Neural crest cell (in vitro differentiated cells): ENCODE data around the gene NPAT. TPM values are rescaled to one million over a fixed set of nuclear protein-coding genes. Genes with fewer than 3 reads are reported as not detected.
A peak's percentile ranks its signal among the peaks of the same experiment; 100 is the strongest.

Experiments used
- DNase-seq: peaks from one replicate; pipeline ENCODE4 v3.0.0; 2021; ENCODE audit warnings: low read depth, mixed read lengths, low spot score
- H3K27ac Mint-ChIP-seq: one replicate; pipeline ENCODE4 v1.8.0; 2021; ENCODE audit warnings: mild to moderate bottlenecking, mixed read lengths; ENCODE audit not compliant: unreplicated experiment
- H3K27me3 Mint-ChIP-seq: 2 replicates; pipeline ENCODE4 v1.8.0; 2021; ENCODE audit warnings: low read depth, mild to moderate bottlenecking, mixed read lengths
- H3K36me3 Mint-ChIP-seq: 2 replicates; pipeline ENCODE4 v1.8.0; 2021; ENCODE audit warnings: low read depth, mild to moderate bottlenecking, mixed read lengths
- H3K4me1 Mint-ChIP-seq: 2 replicates; pipeline ENCODE4 v1.8.0; 2021; ENCODE audit warnings: mixed read lengths
- H3K4me3 Mint-ChIP-seq: one replicate; pipeline ENCODE4 v1.8.0; 2021; ENCODE audit warnings: mild to moderate bottlenecking, mixed read lengths
- H3K9me3 Mint-ChIP-seq: 2 replicates; pipeline ENCODE4 v1.8.0; 2021; ENCODE audit warnings: mixed read lengths
- long read RNA-seq: library from polyadenylated mRNA; unstranded; transcript quantifications from one replicate; pipeline ENCODE4 v2.0.0, GENCODE V29; 2020
- total RNA-seq: library from RNA; stranded (reverse); gene quantifications from 2 replicates; pipeline ENCODE4 v1.2.1, GENCODE V29; 2021
- TF ChIP-seq, protein P1 (sequence below): fragments of 200-600 bp; sonication (generic); conservative IDR thresholded peaks from 2 replicates; pipeline ENCODE4 v1.5.0; 2021; ENCODE audit warnings: antibody characterized with exemption, mild to moderate bottlenecking

Gene NPAT
- 14.5 and 17.1 TPM in 2 replicates for total RNA-seq
- long read RNA-seq, partial matches to known transcripts, result 12 of 12 reads
- long read RNA-seq, other reads (novel, unspliced or antisense), result 0 of 12 reads

DNA sequence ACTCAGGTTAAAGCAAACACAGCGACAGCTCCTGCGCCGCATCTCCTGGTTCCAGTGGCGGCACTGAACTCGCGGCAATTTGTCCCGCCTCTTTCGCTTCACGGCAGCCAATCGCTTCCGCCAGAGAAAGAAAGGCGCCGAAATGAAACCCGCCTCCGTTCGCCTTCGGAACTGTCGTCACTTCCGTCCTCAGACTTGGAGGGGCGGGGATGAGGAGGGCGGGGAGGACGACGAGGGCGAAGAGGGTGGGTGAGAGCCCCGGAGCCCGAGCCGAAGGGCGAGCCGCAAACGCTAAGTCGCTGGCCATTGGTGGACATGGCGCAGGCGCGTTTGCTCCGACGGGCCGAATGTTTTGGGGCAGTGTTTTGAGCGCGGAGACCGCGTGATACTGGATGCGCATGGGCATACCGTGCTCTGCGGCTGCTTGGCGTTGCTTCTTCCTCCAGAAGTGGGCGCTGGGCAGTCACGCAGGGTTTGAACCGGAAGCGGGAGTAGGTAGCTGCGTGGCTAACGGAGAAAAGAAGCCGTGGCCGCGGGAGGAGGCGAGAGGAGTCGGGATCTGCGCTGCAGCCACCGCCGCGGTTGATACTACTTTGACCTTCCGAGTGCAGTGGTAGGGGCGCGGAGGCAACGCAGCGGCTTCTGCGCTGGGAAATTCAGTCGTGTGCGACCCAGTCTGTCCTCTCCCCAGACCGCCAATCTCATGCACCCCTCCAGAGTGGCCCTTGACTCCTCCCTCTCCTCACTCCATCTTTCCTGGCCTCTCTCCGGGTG, at the start of gene NPAT, which contains the start of gene ATM:
TSS of gene NPAT (minus strand) at position 65 of the 774 bp plus-strand sequence. CDS start 102 bp downstream, outside the sequence.
TSS of gene ATM (plus strand) at position 494 of the 774 bp plus-strand sequence. CDS start 4,558 bp downstream, outside the sequence.
- TF ChIP-seq, protein P1, sequence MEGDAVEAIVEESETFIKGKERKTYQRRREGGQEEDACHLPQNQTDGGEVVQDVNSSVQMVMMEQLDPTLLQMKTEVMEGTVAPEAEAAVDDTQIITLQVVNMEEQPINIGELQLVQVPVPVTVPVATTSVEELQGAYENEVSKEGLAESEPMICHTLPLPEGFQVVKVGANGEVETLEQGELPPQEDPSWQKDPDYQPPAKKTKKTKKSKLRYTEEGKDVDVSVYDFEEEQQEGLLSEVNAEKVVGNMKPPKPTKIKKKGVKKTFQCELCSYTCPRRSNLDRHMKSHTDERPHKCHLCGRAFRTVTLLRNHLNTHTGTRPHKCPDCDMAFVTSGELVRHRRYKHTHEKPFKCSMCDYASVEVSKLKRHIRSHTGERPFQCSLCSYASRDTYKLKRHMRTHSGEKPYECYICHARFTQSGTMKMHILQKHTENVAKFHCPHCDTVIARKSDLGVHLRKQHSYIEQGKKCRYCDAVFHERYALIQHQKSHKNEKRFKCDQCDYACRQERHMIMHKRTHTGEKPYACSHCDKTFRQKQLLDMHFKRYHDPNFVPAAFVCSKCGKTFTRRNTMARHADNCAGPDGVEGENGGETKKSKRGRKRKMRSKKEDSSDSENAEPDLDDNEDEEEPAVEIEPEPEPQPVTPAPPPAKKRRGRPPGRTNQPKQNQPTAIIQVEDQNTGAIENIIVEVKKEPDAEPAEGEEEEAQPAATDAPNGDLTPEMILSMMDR, result peak; percentile 70
- H3K4me1 Mint-ChIP-seq, result peaks cover 26% of the 10 kb centered on the region
- peak within 1 kb of the TSS; percentile 100 for H3K27ac Mint-ChIP-seq
- H3K27me3 Mint-ChIP-seq, result no peaks in the 10 kb centered on the region
- no peaks in the 10 kb centered on the region for H3K36me3 Mint-ChIP-seq
- H3K9me3 Mint-ChIP-seq, result no peaks in the 10 kb centered on the region
- DNase-seq, result peak; percentile 95
- no peak within 1 kb of the TSS for H3K4me3 Mint-ChIP-seq

DNA sequence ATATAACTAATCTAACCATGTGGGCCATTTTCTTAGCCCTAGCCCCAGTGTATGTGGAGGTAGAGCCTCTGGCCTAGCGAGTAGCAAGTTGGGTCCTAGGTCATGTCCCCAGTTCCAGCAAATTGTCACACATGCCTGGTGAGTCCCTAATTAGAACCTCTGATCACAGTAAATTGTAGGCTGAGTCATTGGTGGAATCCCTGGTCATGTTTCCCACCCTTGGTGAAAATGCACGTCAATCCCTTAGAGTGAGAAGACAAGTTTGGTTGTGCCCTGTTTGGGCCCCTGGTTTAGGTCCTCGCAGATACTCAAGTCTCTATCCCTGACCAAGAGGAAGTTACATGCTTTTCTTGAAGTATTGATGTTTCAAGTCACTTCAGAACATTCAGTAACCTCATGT, 47.1 kb upstream of the NPAT start:
- no peaks in the 10 kb centered on the region for H3K4me1 Mint-ChIP-seq
- DNase-seq, result no peak
- H3K9me3 Mint-ChIP-seq, result peaks cover 10% of the 10 kb centered on the region
- H3K36me3 Mint-ChIP-seq, result peaks cover 41% of the 10 kb centered on the region
- TF ChIP-seq, protein P1, result no peak
- no peak overlapping the region for H3K4me3 Mint-ChIP-seq
- no peaks in the 10 kb centered on the region for H3K27me3 Mint-ChIP-seq
- no peak overlapping the region for H3K27ac Mint-ChIP-seq

DNA sequence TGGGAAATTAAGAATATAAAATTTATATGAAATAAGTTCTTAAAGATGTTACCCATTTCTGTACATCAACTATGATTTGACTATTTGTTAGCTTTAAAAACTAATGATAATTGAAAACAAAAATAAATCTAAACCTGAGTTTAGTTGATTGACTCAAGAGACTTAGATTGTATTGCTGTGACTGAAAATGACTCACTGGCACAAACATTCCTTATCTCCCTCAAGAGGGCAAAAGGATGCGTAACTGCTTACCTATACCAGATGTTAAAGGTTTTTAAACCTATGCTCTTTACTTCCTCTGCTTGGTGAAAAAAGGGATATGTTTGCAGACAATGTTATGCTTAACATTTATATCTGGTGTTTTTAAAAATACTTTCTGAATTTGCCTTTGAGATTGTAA, 30.7 kb upstream of the NPAT start:
- Mint-ChIP-seq H3K9me3 (no peaks in the 10 kb centered on the region), H3K4me3 (no peak overlapping the region), H3K36me3 (peaks cover 17% of the 10 kb centered on the region), H3K27ac (no peak overlapping the region), H3K4me1 (no peaks in the 10 kb centered on the region), H3K27me3 (no peaks in the 10 kb centered on the region)
- DNase-seq, result no peak
- TF ChIP-seq, protein P1, result no peak

DNA sequence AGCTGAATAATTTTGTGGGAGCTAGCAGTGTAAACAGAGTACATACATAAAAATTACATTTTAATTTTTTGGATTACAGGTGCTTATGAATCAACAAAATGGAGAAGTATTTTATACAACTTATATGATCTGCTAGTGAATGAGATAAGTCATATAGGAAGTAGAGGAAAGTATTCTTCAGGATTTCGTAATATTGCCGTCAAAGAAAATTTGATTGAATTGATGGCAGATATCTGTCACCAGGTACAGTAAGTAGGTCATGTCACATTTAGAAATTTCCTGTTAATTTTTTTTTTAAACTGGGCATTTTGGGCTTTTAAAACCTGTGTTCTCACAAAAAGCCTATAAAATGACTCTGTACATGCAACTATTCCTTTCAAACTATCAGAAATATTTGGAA, 24.4 kb upstream of the NPAT start:
- TF ChIP-seq, protein P1, result no peak
- H3K27ac Mint-ChIP-seq, result no peak overlapping the region
- no peaks in the 10 kb centered on the region for H3K27me3 Mint-ChIP-seq
- peaks cover 8% of the 10 kb centered on the region for H3K36me3 Mint-ChIP-seq
- no peaks in the 10 kb centered on the region for H3K9me3 Mint-ChIP-seq
- no peak for DNase-seq
- no peak overlapping the region for H3K4me3 Mint-ChIP-seq
- no peaks in the 10 kb centered on the region for H3K4me1 Mint-ChIP-seq

DNA sequence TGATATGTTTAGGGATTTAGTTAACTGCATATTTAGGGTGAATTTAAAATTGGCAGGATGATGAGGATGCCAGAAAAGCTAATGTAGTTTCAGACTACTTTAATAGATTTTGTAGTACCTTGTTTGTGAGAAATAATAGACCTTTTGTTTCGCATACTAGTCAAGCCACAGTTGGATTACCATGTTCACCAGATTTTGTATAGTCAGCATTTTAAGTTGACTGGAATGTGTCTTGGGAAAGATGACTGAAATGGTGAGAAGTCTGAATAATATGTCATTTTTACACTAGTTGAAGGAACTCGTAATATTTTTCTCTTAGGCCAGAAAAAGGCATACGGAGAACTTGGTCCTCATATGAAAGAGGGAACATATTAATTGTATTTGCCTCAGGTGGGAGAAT, 23.9 kb upstream of the NPAT start:
- Mint-ChIP-seq H3K27ac (no peak overlapping the region), H3K27me3 (no peaks in the 10 kb centered on the region), H3K36me3 (peaks cover 5% of the 10 kb centered on the region), H3K4me3 (no peak overlapping the region), H3K4me1 (no peaks in the 10 kb centered on the region), H3K9me3 (no peaks in the 10 kb centered on the region)
- TF ChIP-seq, protein P1, result no peak
- no peak for DNase-seq
